ENCODE measurements around the gene ZBTB42. TPM values are rescaled to one million over a fixed set of nuclear protein-coding genes. Genes with fewer than 3 reads are reported as not detected.

The ZBTB42 gene
- total RNA-seq, 1 donor from 2014 or later: 2.6 TPM

DNA sequence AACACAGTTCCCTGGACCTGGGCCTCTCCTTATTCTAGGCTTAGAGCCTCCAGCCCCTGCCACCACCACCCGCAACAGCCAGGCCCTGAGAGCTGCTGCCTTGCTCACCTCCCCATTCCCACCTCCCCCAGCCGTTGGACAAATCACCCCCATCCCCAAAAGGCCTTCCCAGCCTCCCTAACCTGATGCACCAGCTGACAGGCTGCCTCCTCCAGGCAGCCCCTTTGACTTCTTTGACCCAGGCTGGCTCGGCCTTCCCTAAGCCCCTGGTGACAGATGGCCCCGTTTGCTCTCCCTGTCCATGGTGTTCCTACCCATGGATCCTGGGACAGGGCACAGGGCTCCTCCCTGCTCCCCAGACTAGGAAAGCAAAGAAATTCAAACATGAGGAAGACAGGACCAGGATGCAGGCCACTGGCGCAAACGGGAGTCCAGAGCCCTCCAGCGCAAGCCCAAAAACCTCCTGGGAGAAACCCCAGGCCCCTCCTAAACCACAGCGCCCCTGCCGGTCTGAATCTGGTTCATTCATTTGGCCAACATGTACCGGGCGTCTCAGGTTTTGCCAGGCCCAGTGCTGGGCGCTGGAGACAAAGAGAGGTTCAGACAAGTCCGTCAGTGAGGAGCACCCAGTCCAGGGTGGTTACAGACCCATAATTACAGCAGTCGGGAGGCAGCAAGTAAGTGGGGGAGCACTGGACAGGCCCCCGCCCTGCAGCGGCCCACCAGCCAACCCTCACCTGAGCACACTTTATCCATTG is 7.8 kb upstream of the ZBTB42 start:
- Mint-ChIP-seq H3K4me1 (ENCODE audit: low read depth) (peaks cover 39% of the 10 kb centered on the region), H3K4me3 (ENCODE audit: unreplicated experiment) (peak overlapping the region; percentile 91), H3K27ac (ENCODE audit: unreplicated experiment) (peak overlapping the region; percentile 32), H3K9me3 (ENCODE audit: low read depth) (no peaks in the 10 kb centered on the region), H3K36me3 (ENCODE audit: low read depth) (no peaks in the 10 kb centered on the region), H3K27me3 (ENCODE audit: low read depth) (no peaks in the 10 kb centered on the region)
- DNase-seq (ENCODE audit: low spot score): no peak
- TF ChIP-seq, protein P1, sequence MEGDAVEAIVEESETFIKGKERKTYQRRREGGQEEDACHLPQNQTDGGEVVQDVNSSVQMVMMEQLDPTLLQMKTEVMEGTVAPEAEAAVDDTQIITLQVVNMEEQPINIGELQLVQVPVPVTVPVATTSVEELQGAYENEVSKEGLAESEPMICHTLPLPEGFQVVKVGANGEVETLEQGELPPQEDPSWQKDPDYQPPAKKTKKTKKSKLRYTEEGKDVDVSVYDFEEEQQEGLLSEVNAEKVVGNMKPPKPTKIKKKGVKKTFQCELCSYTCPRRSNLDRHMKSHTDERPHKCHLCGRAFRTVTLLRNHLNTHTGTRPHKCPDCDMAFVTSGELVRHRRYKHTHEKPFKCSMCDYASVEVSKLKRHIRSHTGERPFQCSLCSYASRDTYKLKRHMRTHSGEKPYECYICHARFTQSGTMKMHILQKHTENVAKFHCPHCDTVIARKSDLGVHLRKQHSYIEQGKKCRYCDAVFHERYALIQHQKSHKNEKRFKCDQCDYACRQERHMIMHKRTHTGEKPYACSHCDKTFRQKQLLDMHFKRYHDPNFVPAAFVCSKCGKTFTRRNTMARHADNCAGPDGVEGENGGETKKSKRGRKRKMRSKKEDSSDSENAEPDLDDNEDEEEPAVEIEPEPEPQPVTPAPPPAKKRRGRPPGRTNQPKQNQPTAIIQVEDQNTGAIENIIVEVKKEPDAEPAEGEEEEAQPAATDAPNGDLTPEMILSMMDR (IDR thresholded peaks at IDR 0.05): peak; percentile 35

DNA sequence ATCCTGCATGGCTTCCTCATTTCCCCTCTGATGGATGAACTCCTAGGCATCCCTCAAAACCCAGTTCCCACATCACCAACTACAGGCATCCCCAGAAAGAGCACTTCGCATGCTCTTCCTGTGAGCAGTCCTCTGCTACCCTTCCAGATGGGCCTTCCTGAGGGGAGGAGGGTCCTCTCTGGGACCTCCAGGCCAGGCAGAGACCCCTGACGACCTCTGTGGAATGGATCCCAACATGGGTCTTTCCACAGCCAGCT is 7.3 kb upstream of the ZBTB42 start:
- Mint-ChIP-seq H3K27me3 (ENCODE audit: low read depth) (no peaks in the 10 kb centered on the region), H3K9me3 (ENCODE audit: low read depth) (no peaks in the 10 kb centered on the region), H3K4me3 (ENCODE audit: unreplicated experiment) (peak overlapping the region; percentile 91), H3K36me3 (ENCODE audit: low read depth) (no peaks in the 10 kb centered on the region), H3K27ac (ENCODE audit: unreplicated experiment) (peak overlapping the region; percentile 32), H3K4me1 (ENCODE audit: low read depth) (peaks cover 39% of the 10 kb centered on the region)
- TF ChIP-seq, protein P1 (IDR thresholded peaks at IDR 0.05): no peak
- DNase-seq (ENCODE audit: low spot score): no peak

DNA sequence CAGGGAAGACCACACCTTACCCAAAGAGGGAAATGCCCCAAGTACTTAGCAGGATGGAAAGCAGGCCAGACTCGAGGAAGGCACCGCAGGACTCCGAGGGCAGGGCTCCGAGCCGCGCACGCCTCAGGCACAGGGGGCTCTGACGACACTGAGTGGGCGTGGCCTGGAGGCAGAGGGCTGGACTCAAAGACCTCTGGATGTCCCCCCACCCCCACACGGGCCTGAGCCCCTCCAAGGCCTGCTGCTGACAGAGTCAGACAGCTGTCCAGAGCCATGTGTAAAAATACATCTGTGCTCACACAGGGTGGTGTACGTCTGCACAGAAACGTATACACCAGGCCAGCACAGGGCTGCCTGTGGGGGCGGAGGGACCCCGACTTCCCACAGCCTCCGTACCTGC is 6.8 kb upstream of the ZBTB42 start:
- Mint-ChIP-seq H3K36me3 (ENCODE audit: low read depth) (no peaks in the 10 kb centered on the region), H3K9me3 (ENCODE audit: low read depth) (no peaks in the 10 kb centered on the region), H3K4me3 (ENCODE audit: unreplicated experiment) (peak overlapping the region; percentile 91), H3K4me1 (ENCODE audit: low read depth) (peaks cover 39% of the 10 kb centered on the region), H3K27ac (ENCODE audit: unreplicated experiment) (peak overlapping the region; percentile 80), H3K27me3 (ENCODE audit: low read depth) (no peaks in the 10 kb centered on the region)
- no peak for DNase-seq (ENCODE audit: low spot score)
- TF ChIP-seq, protein P1 (IDR thresholded peaks at IDR 0.05): no peak

DNA sequence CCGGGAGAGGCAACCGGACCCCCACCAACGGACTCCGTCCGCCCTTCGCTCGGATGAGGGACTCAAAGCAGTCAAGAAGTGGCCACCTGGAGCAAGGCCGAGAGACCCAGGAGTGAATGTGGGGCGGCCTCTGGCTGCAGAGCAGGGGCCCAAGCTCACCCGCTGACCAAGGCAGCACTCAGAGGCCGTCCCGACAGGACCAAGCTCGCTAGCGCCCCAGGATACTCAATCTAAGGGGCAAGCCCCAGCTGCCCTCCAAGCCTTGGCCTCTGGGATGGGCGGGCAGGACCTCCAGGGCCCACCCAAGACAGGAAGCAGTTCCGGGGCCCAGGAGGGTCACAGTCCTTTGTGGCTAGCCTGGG is 6.3 kb upstream of the ZBTB42 start:
- Mint-ChIP-seq H3K4me3 (ENCODE audit: unreplicated experiment) (peak overlapping the region; percentile 91), H3K4me1 (ENCODE audit: low read depth) (peaks cover 39% of the 10 kb centered on the region), H3K9me3 (ENCODE audit: low read depth) (no peaks in the 10 kb centered on the region), H3K36me3 (ENCODE audit: low read depth) (no peaks in the 10 kb centered on the region), H3K27me3 (ENCODE audit: low read depth) (no peaks in the 10 kb centered on the region), H3K27ac (ENCODE audit: unreplicated experiment) (peak overlapping the region; percentile 80)
- TF ChIP-seq, protein P1 (IDR thresholded peaks at IDR 0.05): peak; percentile 40
- no peak for DNase-seq (ENCODE audit: low spot score)

DNA sequence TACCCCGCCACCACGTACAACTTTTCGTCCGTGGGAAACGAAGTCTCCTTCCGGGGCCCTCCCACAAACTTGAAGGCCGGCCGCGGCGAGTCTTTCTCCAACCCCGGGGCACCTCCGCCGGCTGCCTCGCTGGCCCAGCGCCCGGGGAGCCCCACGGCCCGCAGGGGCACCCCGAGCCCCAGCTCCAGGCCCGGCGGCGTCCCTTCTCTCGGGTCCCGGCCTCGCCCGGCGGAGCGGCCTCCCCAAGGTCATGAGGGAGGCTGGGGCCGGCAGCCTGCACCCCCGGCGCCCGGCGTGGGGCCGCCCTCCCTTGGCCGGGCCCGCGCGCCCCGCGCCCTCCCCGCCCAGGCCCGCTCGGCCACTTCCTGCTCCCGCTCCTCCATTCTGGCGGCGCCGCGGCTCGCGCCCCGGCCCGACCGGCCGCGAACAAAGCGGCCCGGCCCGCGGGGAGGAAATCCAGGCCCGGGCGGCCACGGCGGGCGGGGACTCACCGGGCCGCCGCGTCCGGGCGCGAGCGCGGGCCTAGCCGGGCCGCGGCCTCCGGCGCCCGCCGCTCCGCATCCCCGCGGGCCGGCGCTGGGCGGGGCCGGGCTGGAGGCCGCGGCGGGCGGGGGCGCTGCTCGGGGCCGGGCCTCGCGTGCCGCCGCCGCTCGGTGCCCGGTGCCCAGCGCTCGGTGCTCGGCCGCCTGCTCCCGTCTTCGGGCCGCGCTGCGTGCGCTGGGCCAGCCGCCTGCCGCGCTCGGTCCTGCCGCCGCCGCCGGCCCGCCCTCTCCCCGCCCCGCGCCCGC is 5.7 kb upstream of the ZBTB42 start, which contains the start of gene AKT1:
TSS of gene AKT1 (minus strand) at position 756 of the 788 bp plus-strand sequence. CDS start 3,105 bp downstream, outside the sequence.
- no peaks in the 10 kb centered on the region for H3K27me3 Mint-ChIP-seq (ENCODE audit: low read depth)
- H3K36me3 Mint-ChIP-seq (ENCODE audit: low read depth): no peaks in the 10 kb centered on the region
- H3K4me3 Mint-ChIP-seq (ENCODE audit: unreplicated experiment): peak within 1 kb of the TSS; percentile 91
- DNase-seq (ENCODE audit: low spot score): no peak
- TF ChIP-seq, protein P1 (IDR thresholded peaks at IDR 0.05): no peak
- H3K4me1 Mint-ChIP-seq (ENCODE audit: low read depth): peaks cover 43% of the 10 kb centered on the region
- H3K9me3 Mint-ChIP-seq (ENCODE audit: low read depth): no peaks in the 10 kb centered on the region
- H3K27ac Mint-ChIP-seq (ENCODE audit: unreplicated experiment): peak within 1 kb of the TSS; percentile 80

Data from chondrocyte (in vitro differentiated cells).